Fibroblast of skin of right biceps (primary cell): Measurements from ENCODE around the gene ITPRID1.

ENCODE experiments used
- DNase-seq: peaks from one replicate; pipeline ENCODE4 v3.0.0-alpha.2; 2013

ITPRID1 gene

GRCh38 chr7:31642681-31643115 lies 128.8 kb downstream of the ITPRID1 start:
- no peak for DNase-seq

- DNase-seq = no peak
Observed at GRCh38 chr7:31646942-31647341, 133.1 kb downstream of the ITPRID1 start.

DNA sequence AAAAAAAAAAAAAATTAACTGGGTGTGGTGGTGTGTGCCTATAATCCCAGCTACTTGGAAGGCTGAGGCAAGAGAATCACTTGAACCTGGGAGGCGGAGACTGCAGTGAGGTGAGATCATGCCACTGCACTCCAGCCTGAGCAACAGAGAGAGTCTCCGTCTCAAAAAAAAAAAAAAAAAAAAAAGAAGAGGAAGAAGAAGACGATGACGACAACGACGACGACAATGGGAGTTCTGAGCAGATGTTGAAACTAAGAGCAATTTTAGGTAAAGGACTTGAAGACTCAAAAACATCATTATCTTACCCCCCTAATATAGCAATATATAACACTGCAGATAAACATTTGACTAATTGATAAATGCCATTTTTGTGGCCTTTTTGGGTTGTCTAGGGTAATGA lies 133.6 kb downstream of the ITPRID1 start:
- no peak for DNase-seq

- DNase-seq = peak; percentile 14
Observed at GRCh38 chr7:31648288-31648687, 134.4 kb downstream of the ITPRID1 start.

DNA sequence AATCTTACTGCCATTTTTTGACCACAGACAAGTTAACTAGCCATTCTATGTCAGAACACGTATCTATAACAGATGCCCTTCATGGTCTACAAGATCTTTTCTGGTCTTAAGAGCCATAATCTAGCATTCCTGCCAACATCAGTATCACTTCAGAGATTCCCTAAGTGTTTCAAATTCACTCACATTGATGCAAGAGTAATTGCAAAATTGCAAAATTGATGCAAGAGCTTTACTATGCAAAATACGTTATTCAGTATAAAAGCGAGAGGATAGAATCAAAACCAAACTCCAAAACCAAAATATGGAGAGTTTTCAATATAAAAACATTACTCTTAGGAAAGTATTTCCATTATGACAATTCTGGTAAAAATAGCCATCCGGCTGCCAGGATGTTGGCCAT lies 135.0 kb downstream of the ITPRID1 start:
- no peak for DNase-seq

DNA sequence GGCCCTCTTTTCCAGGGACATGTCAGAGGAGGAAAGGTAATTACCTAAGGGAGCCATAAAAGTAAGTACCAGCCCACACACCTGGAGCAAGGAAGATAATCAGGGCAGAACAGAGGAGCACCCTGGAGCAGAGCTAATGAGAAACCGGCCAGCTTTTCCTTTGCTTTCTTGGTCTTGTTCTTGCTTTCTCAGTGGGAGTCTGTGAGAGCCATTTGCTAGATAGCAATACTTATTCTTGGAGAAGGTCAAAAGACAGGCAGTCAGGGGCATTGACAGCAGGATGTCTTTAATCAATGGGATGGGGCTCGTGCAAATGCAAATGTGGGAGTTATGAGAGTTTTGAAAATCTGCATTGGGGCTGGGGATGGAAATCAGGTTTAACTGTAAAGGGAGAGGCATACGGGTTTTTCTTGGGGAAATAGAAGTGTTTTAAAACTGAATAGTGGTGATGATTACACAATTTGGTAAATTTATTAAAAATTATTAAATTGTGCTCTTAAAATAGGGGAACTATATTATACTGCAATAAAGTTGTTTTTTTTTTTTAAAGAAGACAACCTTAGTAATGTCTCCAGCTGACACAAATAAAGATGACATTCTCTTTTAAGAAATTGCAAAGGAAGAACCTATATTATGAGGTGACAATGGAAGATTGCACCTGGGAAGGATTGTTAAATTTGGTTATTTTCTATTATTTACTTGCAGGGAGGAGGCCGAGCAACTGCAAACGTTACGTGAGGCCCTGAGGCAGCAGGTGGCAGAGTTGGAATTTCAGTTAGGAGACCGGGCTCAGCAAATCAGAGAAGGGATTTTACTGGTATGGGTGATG lies 137.6 kb downstream of the ITPRID1 start:
- DNase-seq = no peak

DNA sequence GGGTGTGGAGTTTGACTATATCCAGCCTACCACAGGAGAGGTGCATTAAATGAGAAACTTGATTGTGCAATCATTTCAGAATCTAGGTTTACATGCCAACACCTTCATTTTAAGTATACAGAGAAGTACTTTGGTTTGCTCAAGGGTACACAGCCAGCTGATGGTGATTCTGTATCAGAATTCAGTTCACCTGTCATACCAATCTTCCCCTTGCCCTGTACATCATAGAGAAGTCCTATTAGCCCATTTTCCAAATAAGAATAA lies 138.1 kb downstream of the ITPRID1 start:
- no peak for DNase-seq

DNA sequence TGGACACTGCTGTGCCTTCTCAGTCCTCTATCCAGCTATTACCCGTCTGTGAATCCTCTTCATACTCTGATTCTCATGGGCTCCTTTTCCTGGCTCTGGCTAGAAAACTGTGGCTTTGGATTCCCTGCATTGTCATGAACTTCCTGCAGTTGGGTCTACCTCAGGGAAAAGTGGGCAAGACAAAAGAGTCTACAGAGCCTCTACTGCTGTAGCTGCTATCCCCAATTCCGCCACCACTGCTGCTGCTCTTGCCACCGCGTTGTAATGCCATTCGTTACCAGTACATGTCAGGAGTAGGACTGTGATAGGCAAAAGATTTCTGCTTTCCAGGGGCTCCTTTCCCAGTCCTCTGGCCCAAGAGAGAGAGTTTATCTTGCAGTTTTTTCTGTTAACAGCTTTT lies 149.2 kb downstream of the ITPRID1 start:
- no peak for DNase-seq

- no peak for DNase-seq
Observed at GRCh38 chr7:31664890-31665289, 151.0 kb downstream of the ITPRID1 start.

DNA sequence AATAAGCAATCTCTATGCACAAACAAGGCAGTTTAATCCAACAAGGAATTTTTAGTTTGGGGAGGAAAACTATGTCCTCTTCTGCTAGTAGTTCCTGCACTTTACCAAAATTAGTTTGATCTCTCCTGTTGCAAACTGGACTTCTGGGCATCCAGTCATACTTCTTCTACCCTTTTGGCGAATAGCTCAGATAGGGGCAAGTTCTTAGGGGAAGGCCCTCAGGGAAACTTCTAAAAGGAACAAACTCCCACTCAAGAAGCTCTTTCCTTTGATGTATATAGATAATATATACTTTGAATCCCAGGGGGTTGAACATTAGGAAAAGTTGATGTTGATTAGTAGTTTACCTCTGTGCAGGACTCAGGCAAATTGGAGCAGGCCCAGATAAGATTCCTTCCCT lies 151.7 kb downstream of the ITPRID1 start:
- DNase-seq = no peak

DNA sequence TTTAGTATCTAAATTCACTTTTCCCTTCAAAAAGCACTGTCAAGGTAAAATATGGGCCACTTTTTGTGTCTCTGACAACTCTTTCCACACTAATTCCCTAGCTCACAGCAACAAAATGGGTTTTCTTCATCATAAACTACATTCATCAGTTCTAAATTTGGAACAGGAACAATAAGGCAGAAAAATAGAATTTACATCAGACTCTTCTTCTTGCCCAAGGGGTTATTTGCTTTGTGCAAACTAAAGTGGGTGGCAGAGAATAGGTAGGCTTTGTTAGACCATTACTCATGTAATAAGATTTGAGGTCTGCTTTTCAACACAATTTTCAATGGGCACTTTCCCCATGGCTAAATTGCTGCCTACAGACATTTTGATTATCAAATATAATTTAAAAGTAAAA lies 155.6 kb downstream of the ITPRID1 start:
- no peak for DNase-seq

DNA sequence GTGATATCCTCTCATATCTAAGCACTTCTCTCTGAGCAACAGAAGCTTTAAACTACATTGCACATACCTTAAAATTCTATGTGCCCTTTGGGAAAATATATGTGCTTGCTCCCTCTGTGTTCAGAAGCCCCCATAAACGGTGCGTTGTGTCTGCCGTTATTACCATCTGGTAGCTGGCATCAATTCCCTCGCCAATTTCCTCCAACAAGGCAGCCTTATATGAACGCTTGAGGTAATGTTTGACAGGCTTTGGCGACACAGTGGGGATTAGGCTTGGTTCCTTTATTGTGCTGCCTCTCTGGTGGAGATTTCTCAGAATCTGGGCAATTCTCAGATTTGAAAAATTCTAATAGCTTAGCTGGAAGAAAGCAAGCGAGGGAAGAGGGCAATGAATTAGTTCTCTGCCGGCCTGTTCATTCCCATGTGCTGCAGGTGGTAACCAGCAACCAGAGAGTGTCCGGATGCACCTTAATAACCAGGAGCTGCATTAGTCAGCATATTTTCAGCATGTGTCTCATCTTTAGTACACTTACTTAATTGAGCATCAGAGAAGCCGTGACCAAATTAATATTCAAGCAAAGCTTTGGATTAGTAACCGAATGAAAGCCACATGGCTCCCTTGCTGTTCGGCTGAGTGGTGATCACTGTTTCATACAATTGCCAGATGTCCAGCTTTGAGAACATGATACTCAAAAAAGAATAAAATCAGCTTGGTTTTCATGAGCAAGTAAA lies 165.8 kb downstream of the ITPRID1 start:
- DNase-seq = no peak

DNA sequence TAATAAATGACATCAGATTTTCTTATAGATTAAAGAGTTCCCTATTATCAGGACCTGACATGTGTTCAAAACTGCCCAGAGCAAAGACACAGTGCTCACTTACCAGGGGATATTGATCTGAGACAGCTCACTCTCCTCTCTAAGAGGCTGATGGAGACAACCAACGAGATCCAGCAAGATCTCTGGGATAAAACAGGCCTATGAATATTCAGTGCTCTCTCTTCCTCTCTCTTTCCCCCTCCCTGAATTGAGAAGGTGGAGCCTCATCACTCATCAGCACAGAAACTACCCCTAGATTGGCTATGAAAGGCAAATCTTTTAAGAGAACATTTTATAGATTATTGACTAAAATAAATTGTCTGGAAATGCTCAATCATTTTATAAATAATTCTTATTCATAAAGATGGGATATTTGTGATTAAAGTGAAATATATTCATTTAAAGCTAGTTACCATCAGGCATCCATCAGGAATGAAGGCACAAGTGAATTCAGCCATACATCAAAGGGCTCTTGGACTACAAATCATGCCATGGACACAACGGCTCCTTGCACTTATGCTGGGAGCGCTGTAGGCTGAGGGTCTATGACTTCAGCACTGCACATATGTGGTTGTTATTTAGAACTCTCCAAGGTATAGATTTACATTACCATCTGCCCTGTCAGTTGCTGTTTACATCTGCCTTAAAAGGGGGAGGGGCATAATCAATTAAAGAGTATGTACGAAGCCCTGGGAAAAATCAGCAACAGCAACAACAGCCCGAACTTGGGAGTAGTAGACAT lies 169.7 kb downstream of the ITPRID1 start:
- no peak for DNase-seq

- DNase-seq = no peak
Observed at GRCh38 chr7:31687024-31687748, 173.3 kb downstream of the ITPRID1 start, which contains the start of gene PPP1R17. TSS of gene PPP1R17 (plus strand) at chr7:31687215. CDS start at chr7:31692442, 5,227 bp downstream.

DNA sequence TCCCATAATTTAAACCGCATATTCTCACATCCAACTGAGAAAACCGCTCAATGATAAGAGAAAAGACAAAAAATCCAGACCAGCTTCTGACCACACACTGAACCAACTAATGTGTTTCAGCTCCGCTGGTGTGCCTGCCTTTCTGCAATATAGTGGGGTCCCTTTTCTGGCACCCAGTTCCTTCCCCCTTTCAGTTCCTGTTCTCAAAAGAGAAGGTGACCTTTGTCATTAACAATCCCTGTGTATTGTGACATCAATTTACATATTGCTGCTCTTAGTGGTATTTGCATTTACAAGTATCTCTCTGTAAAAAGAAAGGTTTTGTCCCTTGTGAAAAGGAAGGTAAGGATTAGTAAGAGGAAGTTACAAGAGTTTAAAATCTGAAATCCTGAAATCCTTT lies 174.5 kb downstream of the ITPRID1 start:
- no peak for DNase-seq

GRCh38 chr7:31688996-31689395 lies 175.1 kb downstream of the ITPRID1 start:
- no peak for DNase-seq

DNA sequence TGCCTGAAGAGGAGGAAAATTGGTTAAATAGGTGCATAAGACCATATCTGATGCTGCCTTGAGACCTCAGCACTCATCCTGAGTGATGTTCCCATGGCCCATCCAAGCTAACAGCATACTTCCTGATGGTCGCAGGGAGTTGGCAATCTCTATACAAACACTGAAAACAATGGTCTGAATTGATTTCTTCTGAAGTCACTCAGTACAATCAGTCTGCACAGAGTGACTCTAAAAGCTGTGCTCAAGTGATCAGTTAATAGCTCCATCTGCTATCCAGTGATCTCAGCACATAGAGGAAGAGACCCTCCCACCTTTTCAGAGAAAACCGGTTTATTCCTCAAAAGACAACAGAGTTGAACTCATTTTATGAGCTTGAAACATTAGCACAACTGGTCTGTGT lies 177.0 kb downstream of the ITPRID1 start:
- DNase-seq = no peak

DNA sequence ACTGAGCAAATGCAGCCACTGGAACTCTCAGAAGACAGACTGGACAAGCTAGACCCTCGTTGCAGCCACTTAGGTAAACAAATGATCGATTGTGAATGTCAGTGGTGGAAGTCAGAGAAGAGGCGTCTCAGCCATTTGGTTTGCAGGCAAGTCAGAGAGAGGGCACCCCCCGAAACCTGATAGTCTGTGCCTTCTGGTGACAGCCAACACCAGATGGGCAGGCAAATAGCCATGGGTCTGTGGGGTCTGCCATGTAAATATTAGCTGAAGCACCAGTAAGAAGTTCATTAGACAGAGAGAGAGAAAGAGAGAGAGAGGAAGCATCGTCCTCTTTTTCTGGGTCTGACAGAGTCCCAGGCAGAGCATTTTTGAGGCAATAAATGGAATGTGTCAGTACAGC lies 178.6 kb downstream of the ITPRID1 start:
- no peak for DNase-seq

GRCh38 chr7:31692871-31693270 lies 179.0 kb downstream of the ITPRID1 start:
- DNase-seq = no peak

GRCh38 chr7:31695859-31696614 lies 182.1 kb downstream of the ITPRID1 start:
- DNase-seq = peak; percentile 1

GRCh38 chr7:31699050-31699449 lies 185.2 kb downstream of the ITPRID1 start:
- DNase-seq = no peak

GRCh38 chr7:31702354-31702753 lies 188.5 kb downstream of the ITPRID1 start:
- no peak for DNase-seq
